Neural progenitor cell (in vitro differentiated cells): ENCODE data around the gene PIAS2. TPM values are rescaled to one million over a fixed set of nuclear protein-coding genes. Genes with fewer than 3 reads are reported as not detected.

Experiments used
- DNase-seq: peaks from one replicate; pipeline ENCODE4 v3.0.0-alpha.2; 2016; ENCODE audit warnings: low spot score
- H2AFZ ChIP-seq: fragments of 200-600 bp; sonication (generic); replicated peaks from 2 replicates; pipeline ENCODE4 v1.6.1; 2016; ENCODE audit warnings: antibody characterized with exemption
- H3F3A ChIP-seq: fragments of 200-600 bp; sonication (generic); 2 replicates; pipeline ENCODE4 v1.6.1; 2016; ENCODE audit warnings: antibody characterized with exemption, low read depth
- H3K27ac ChIP-seq: fragments of 200-600 bp; sonication (generic); 2 replicates; pipeline ENCODE4 v1.5.1; 2016; ENCODE audit warnings: mild to moderate bottlenecking
- H3K27me3 ChIP-seq: fragments of 200-600 bp; sonication (generic); 2 replicates; pipeline ENCODE4 v1.6.1; 2016; ENCODE audit warnings: mild to moderate bottlenecking, moderate library complexity
- H3K36me3 ChIP-seq: fragments of 200-600 bp; sonication (generic); 2 replicates; pipeline ENCODE4 v1.5.1; 2016
- H3K4me1 ChIP-seq: fragments of 200-600 bp; sonication (generic); 2 replicates; pipeline ENCODE4 v1.6.1; 2016; ENCODE audit warnings: mixed run types
- H3K4me2 ChIP-seq: fragments of 200-600 bp; sonication (generic); 2 replicates; pipeline ENCODE4 v1.6.1; 2016
- H3K4me3 ChIP-seq: fragments of 200-600 bp; sonication (generic); 2 replicates; pipeline ENCODE4 v1.5.1; 2016
- H3K79me2 ChIP-seq: fragments of 200-600 bp; sonication (generic); 2 replicates; pipeline ENCODE4 v1.6.1; 2016; ENCODE audit warnings: low read depth
- H3K9ac ChIP-seq: fragments of 200-600 bp; sonication (generic); 2 replicates; pipeline ENCODE4 v1.6.1; 2016
- H3K9me3 ChIP-seq: fragments of 200-600 bp; sonication (generic); 2 replicates; pipeline ENCODE4 v1.5.1; 2016; ENCODE audit warnings: low read depth
- H4K20me1 ChIP-seq: fragments of 200-600 bp; sonication (generic); 2 replicates; pipeline ENCODE4 v1.6.1; 2016; ENCODE audit warnings: low read depth
- H3K27ac Mint-ChIP-seq: 3 replicates; pipeline ENCODE4 v1.8.0; 2021; ENCODE audit warnings: mixed read lengths
- H3K27me3 Mint-ChIP-seq: 2 replicates; pipeline ENCODE4 v1.8.0; 2022; ENCODE audit warnings: low read depth, mild to moderate bottlenecking, inconsistent platforms, moderate library complexity, mixed read lengths; ENCODE audit not compliant: insufficient read depth
- H3K36me3 Mint-ChIP-seq: 3 replicates; pipeline ENCODE4 v1.8.0; 2021; ENCODE audit warnings: mixed read lengths
- H3K4me1 Mint-ChIP-seq: 3 replicates; pipeline ENCODE4 v1.8.0; 2021; ENCODE audit warnings: mixed read lengths
- H3K4me3 Mint-ChIP-seq: 3 replicates; pipeline ENCODE4 v1.8.0; 2021; ENCODE audit warnings: mild to moderate bottlenecking, moderate library complexity, mixed read lengths
- H3K9me3 Mint-ChIP-seq: 3 replicates; pipeline ENCODE4 v1.8.0; 2020; ENCODE audit warnings: mixed read lengths
- EZH2 ChIP-seq: fragments of 200-600 bp; sonication (generic); IDR thresholded peaks from 2 replicates; pipeline ENCODE4 v1.6.1; 2017; ENCODE audit warnings: antibody characterized with exemption, mild to moderate bottlenecking, moderate library complexity
- EZH2phosphoT487 ChIP-seq: fragments of 200-600 bp; sonication (generic); IDR thresholded peaks from 2 replicates; pipeline ENCODE4 v1.6.1; 2017; ENCODE audit warnings: antibody characterized with exemption
- total RNA-seq: library from RNA; depleted of rRNA; stranded (reverse); fragments of >200 nt; gene quantifications from 2 replicates; pipeline ENCODE4 v1.2.3, GENCODE V29; 2015; ENCODE audit warnings: low replicate concordance
- TF ChIP-seq, protein P1 (sequence below): fragments of 200-600 bp; sonication (generic); IDR thresholded peaks from 2 replicates; pipeline ENCODE4 v1.5.1; 2017; ENCODE audit warnings: antibody characterized with exemption, mild to moderate bottlenecking

The PIAS2 gene
- total RNA-seq, 1 donor from 2014 or later = 39.4 TPM

DNA sequence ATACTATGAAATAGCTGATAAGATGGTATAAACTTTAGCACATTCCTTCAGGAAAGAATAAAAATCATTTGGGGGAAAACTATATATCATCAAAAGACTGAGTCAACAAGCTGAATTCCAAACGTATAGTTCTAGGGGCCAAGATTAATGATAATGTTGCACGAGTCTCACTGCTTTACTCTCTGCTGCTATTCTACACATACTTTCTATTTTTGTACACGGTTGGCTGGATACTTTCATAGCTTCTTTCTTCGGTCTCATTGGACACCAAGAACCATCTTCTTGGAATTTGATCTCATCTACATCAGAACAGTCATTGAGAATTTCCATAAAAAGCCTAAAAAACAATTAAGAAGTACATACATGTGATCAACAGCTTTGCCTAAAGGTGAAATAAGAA lies 87.8 kb downstream of the PIAS2 start:
- Histone ChIP-seq H3K79me2 (no peaks in the 10 kb centered on the region), H3F3A (no peaks in the 10 kb centered on the region), H3K9ac (no peak overlapping the region), H3K9me3 (no peaks in the 10 kb centered on the region), H4K20me1 (no peaks in the 10 kb centered on the region), H3K36me3 (no peaks in the 10 kb centered on the region), H2AFZ (no peak overlapping the region), H3K27ac (no peak overlapping the region), H3K4me1 (no peaks in the 10 kb centered on the region), H3K4me2 (no peak overlapping the region), H3K4me3 (no peak overlapping the region), H3K27me3 (no peaks in the 10 kb centered on the region)
- H3K27me3 Mint-ChIP-seq = no peaks in the 10 kb centered on the region
- H3K9me3 Mint-ChIP-seq = no peaks in the 10 kb centered on the region
- no peak for DNase-seq
- TF ChIP-seq, protein P1, sequence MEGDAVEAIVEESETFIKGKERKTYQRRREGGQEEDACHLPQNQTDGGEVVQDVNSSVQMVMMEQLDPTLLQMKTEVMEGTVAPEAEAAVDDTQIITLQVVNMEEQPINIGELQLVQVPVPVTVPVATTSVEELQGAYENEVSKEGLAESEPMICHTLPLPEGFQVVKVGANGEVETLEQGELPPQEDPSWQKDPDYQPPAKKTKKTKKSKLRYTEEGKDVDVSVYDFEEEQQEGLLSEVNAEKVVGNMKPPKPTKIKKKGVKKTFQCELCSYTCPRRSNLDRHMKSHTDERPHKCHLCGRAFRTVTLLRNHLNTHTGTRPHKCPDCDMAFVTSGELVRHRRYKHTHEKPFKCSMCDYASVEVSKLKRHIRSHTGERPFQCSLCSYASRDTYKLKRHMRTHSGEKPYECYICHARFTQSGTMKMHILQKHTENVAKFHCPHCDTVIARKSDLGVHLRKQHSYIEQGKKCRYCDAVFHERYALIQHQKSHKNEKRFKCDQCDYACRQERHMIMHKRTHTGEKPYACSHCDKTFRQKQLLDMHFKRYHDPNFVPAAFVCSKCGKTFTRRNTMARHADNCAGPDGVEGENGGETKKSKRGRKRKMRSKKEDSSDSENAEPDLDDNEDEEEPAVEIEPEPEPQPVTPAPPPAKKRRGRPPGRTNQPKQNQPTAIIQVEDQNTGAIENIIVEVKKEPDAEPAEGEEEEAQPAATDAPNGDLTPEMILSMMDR = no peak
- TF ChIP-seq EZH2phosphoT487 (no peak), EZH2 (no peak)
- no peak overlapping the region for H3K4me3 Mint-ChIP-seq
- H3K27ac Mint-ChIP-seq = no peak overlapping the region
- H3K4me1 Mint-ChIP-seq = peaks cover 4% of the 10 kb centered on the region
- peaks cover 16% of the 10 kb centered on the region for H3K36me3 Mint-ChIP-seq

DNA sequence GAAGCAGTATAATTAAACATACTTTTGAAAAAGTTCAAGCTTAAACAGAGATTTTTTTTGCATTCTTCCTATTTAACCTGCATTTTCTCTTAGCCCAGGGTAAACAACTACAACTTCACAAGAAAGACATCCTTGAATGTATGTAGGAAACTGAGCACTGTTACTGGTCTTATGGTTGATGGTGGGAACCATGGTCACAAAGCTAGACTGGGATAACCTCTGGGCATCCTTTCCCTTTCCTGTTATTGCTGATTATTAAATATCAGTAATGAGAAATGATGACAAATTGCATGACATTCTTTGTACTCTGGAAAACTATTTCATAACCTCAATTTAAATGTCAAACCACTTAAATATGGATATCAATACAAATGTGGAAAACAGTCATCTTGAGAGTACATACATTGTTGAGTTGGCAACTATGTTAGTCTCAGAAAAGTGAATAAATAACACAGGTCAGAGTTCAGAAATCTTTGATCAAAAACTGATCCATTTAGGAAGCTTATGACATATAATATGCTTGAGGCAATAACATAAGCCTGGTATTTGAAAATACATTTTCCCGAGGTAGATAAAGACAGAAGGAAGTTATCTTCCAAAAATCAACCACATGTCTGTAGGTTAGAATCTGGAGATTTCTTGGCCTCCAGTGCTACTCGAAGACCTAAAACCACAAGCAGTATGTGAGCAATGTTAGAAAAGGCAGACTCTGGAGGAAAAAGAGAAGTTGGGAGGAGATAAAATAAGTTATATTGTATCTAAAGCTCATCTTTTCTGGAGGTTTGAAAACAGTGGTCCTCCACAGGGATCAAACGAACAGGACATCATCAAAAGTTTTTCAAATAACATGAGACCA lies 95.2 kb downstream of the PIAS2 start:
- no peak for DNase-seq
- Mint-ChIP-seq H3K27me3 (no peaks in the 10 kb centered on the region), H3K36me3 (peaks cover 7% of the 10 kb centered on the region), H3K4me3 (no peak overlapping the region), H3K27ac (no peak overlapping the region), H3K4me1 (no peaks in the 10 kb centered on the region), H3K9me3 (no peaks in the 10 kb centered on the region)
- no peaks in the 10 kb centered on the region for H3K4me1 ChIP-seq
- no peaks in the 10 kb centered on the region for H3K27me3 ChIP-seq
- no peak overlapping the region for H3K4me3 ChIP-seq
- no peaks in the 10 kb centered on the region for H4K20me1 ChIP-seq
- TF ChIP-seq EZH2phosphoT487 (no peak), EZH2 (no peak)
- TF ChIP-seq, protein P1 = no peak
- H3K9ac ChIP-seq = no peak overlapping the region
- no peaks in the 10 kb centered on the region for H3K79me2 ChIP-seq
- H3F3A ChIP-seq = no peaks in the 10 kb centered on the region
- no peak overlapping the region for H3K4me2 ChIP-seq
- H2AFZ ChIP-seq = no peak overlapping the region
- H3K9me3 ChIP-seq = no peaks in the 10 kb centered on the region
- H3K27ac ChIP-seq = no peak overlapping the region
- H3K36me3 ChIP-seq = no peaks in the 10 kb centered on the region

DNA sequence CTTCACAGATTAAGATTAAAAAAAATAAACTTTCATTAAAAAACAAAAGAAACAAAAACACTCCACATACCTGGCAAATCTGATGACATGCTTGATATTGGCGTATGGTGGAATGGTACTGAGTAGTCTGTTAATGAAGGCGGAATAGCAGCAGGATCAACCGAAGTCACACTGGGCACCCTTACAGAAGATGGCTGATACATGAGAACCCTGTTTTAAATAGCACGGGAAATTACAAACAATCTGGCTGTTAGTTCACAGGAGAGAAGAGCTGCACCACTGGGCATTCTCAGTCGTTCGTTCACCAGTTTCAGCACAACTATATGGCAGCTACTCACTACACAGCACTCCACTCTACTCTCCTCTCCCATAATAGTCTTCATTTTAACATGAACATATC lies 96.4 kb downstream of the PIAS2 start:
- Histone ChIP-seq H2AFZ (no peak overlapping the region), H3F3A (no peaks in the 10 kb centered on the region), H3K4me2 (no peak overlapping the region), H4K20me1 (no peaks in the 10 kb centered on the region), H3K79me2 (no peaks in the 10 kb centered on the region), H3K36me3 (no peaks in the 10 kb centered on the region), H3K4me3 (no peak overlapping the region), H3K9ac (no peak overlapping the region), H3K9me3 (no peaks in the 10 kb centered on the region), H3K4me1 (no peaks in the 10 kb centered on the region), H3K27me3 (no peaks in the 10 kb centered on the region), H3K27ac (no peak overlapping the region)
- no peak overlapping the region for H3K27ac Mint-ChIP-seq
- no peak for DNase-seq
- H3K27me3 Mint-ChIP-seq = no peaks in the 10 kb centered on the region
- TF ChIP-seq, protein P1 = no peak
- no peak for TF ChIP-seq EZH2phosphoT487
- no peak for TF ChIP-seq EZH2
- no peaks in the 10 kb centered on the region for H3K9me3 Mint-ChIP-seq
- H3K36me3 Mint-ChIP-seq = peaks cover 3% of the 10 kb centered on the region
- no peak overlapping the region for H3K4me3 Mint-ChIP-seq
- no peaks in the 10 kb centered on the region for H3K4me1 Mint-ChIP-seq
